Stomach (tissue), 4 donors: ENCODE data around the gene EBF3.

ENCODE experiments used
- CTCF ChIP-seq, 7 experiments: fragments of 450-650 bp in 4 of 7; fragments of 200-600 bp in 3 of 7; sonication (generic) in 3 of 7; IDR thresholded peaks; one replicate each; pipeline ENCODE4 v1.5.1; 2016 to 2019; ENCODE audit warnings: antibody characterized with exemption in 7 of 7, control low read depth in 2 of 7, mild to moderate bottlenecking in 1 of 7
- EP300 ChIP-seq: sonication (generic); formaldehyde crosslinking; IDR thresholded peaks from one replicate; pipeline ENCODE4 v1.6.1; 2017; ENCODE audit warnings: antibody characterized with exemption
- POLR2A ChIP-seq, 4 donors: fragments of 450-650 bp; IDR thresholded peaks; one replicate each; pipeline ENCODE4 v1.6.1; 2016; ENCODE audit warnings: antibody characterized with exemption in 4 of 4, control low read depth in 2 of 4, mild to moderate bottlenecking in 1 of 4, moderate library complexity in 1 of 4
- POLR2AphosphoS5 ChIP-seq, 3 donors: sonication (generic); formaldehyde crosslinking; IDR thresholded peaks; one replicate each; pipeline ENCODE4 v1.6.1; 2016; ENCODE audit warnings: antibody characterized with exemption in 3 of 3

GRCh38 chr10:129915526-129916378, 48.3 kb downstream of the EBF3 start:
- TF ChIP-seq CTCF (IDR thresholded peaks at IDR 0.05): no peak
- no peak for TF ChIP-seq POLR2AphosphoS5 (IDR thresholded peaks at IDR 0.05)
- no peak for TF ChIP-seq EP300
- TF ChIP-seq POLR2A (IDR thresholded peaks at IDR 0.05): no peak
